ENCODE results near the gene CIAO3.

DNA sequence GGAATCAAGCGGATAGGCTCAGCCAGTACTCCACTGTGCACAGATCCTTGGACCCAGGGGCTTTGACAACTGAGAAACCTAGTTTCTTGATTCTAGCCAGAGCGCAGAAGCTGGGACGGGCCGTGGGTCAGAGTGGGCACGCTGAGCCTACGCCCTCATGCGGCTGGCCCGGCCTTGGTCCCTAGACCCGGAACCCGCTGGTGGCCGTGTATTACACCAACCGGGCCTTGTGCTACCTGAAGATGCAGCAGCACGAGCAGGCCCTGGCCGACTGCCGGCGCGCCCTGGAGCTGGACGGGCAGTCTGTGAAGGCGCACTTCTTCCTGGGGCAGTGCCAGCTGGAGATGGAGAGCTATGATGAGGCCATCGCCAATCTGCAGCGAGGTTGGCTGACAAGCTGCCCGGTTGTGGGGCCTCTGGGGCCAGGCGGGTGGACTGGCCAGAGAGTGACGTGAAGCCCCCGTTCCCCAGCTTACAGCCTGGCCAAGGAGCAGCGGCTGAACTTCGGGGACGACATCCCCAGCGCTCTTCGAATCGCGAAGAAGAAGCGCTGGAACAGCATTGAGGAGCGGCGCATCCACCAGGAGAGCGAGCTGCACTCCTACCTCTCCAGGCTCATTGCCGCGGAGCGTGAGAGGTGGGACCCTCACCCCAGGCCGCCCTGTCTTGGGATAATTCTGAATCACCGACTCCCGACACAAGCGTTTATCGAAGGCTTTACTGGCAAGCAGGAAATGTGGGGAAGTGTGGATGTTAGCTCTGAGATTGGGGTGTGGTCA is 59.6 kb downstream of the CIAO3 start:
- TF ChIP-seq GABPA (IDR thresholded peaks at IDR 0.05; ENCODE audit: low read depth) (no peak), HDAC6 (IDR thresholded peaks at IDR 0.05; ENCODE audit: unreplicated experiment) (no peak), SIN3A (IDR thresholded peaks at IDR 0.05; ENCODE audit: low read depth, low read length) (no peak), MTA3 (IDR thresholded peaks at IDR 0.05; ENCODE audit: borderline replicate concordance, low read length) (no peak; the same call in 1 of the 2 replicates), KDM1A (IDR thresholded peaks at IDR 0.05; ENCODE audit: borderline replicate concordance) (no peak), SP1 (IDR thresholded peaks at IDR 0.05; ENCODE audit: low read depth, low read length) (no peak), CBFB (IDR thresholded peaks at IDR 0.05; ENCODE audit: low read depth) (0 out of 2 replicates have a peak, but pooled peaks have one; percentile 11), NR2C2 (IDR thresholded peaks at IDR 0.05; ENCODE audit: borderline replicate concordance, control insufficient read depth, insufficient read length, low read depth) (no peak), NRF1 (conservative IDR thresholded peaks at IDR 0.05; ENCODE audit: low read depth, low read length) (no peak), RCOR1 (conservative IDR thresholded peaks at IDR 0.05; ENCODE audit: low read depth, low read length) (no peak)
- TF ChIP-seq, protein P1, sequence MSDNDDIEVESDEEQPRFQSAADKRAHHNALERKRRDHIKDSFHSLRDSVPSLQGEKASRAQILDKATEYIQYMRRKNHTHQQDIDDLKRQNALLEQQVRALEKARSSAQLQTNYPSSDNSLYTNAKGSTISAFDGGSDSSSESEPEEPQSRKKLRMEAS (IDR thresholded peaks at IDR 0.05; ENCODE audit: low read depth, low read length) = no peak
- TF ChIP-seq, protein P2, sequence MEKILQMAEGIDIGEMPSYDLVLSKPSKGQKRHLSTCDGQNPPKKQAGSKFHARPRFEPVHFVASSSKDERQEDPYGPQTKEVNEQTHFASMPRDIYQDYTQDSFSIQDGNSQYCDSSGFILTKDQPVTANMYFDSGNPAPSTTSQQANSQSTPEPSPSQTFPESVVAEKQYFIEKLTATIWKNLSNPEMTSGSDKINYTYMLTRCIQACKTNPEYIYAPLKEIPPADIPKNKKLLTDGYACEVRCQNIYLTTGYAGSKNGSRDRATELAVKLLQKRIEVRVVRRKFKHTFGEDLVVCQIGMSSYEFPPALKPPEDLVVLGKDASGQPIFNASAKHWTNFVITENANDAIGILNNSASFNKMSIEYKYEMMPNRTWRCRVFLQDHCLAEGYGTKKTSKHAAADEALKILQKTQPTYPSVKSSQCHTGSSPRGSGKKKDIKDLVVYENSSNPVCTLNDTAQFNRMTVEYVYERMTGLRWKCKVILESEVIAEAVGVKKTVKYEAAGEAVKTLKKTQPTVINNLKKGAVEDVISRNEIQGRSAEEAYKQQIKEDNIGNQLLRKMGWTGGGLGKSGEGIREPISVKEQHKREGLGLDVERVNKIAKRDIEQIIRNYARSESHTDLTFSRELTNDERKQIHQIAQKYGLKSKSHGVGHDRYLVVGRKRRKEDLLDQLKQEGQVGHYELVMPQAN (conservative IDR thresholded peaks at IDR 0.05) = no peak
- TF ChIP-seq, protein P3, sequence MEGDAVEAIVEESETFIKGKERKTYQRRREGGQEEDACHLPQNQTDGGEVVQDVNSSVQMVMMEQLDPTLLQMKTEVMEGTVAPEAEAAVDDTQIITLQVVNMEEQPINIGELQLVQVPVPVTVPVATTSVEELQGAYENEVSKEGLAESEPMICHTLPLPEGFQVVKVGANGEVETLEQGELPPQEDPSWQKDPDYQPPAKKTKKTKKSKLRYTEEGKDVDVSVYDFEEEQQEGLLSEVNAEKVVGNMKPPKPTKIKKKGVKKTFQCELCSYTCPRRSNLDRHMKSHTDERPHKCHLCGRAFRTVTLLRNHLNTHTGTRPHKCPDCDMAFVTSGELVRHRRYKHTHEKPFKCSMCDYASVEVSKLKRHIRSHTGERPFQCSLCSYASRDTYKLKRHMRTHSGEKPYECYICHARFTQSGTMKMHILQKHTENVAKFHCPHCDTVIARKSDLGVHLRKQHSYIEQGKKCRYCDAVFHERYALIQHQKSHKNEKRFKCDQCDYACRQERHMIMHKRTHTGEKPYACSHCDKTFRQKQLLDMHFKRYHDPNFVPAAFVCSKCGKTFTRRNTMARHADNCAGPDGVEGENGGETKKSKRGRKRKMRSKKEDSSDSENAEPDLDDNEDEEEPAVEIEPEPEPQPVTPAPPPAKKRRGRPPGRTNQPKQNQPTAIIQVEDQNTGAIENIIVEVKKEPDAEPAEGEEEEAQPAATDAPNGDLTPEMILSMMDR (IDR thresholded peaks at IDR 0.05 in 2 of 3, conservative IDR thresholded peaks at IDR 0.05 in 1 of 3; ENCODE audit: control insufficient read depth in 2 of 3, extremely low read depth in 1 of 3, insufficient read depth in 1 of 3, low read depth in 3 of 3, low read length in 3 of 3) = peak in 2 of 3 experiments; percentile 7 to 15; a peak in 1 of 6 replicates

Data from GM12878 (cell line).